Kidney capillary endothelial cell (primary cell): ENCODE results near the gene ADRA2C.
"Not testable (repeated sequence)": the region's sequence is repeated elsewhere in the genome, so short reads cannot be mapped to it uniquely, and the experiment has no call there.

Experiments
- DNase-seq: peaks from one replicate; pipeline ENCODE4 v3.0.0-alpha.2; 2018; ENCODE audit warnings: low spot score

Gene ADRA2C

GRCh38 chr4:3813151-3814052, 47.2 kb downstream of the ADRA2C start:
- no peak for DNase-seq

GRCh38 chr4:3814053-3814570, 47.9 kb downstream of the ADRA2C start:
- no peak for DNase-seq

GRCh38 chr4:3814838-3815237, 48.7 kb downstream of the ADRA2C start:
- not testable (repeated sequence) for DNase-seq

GRCh38 chr4:3816256-3816825, 50.2 kb downstream of the ADRA2C start:
- no peak for DNase-seq

GRCh38 chr4:3816983-3817960, 51.1 kb downstream of the ADRA2C start:
- DNase-seq = no peak
